Activated T-cell treated with anti-CD3 and anti-CD28 coated beads, Interleukin-2, amount 50 U/mL, for 1 hour (primary cell): ENCODE data around the gene KIF24.
"Not testable (repeated sequence)": the region's sequence is repeated elsewhere in the genome, so short reads cannot be mapped to it uniquely, and the experiment has no call there.

Source experiments
- DNase-seq: peaks from one replicate; pipeline ENCODE4 v3.0.0-alpha.2; 2020

KIF24 gene

GRCh38 chr9:34365282-34365681 lies 36.2 kb upstream of the KIF24 start:
- DNase-seq: no peak

GRCh38 chr9:34363619-34364351 lies 34.7 kb upstream of the KIF24 start:
- DNase-seq: no peak

- no peak for DNase-seq
Measured at GRCh38 chr9:34362614-34363214, 33.6 kb upstream of the KIF24 start.

- DNase-seq: not testable (repeated sequence)
Measured at GRCh38 chr9:34352957-34353356, 23.9 kb upstream of the KIF24 start.

- DNase-seq: not testable (repeated sequence)
Measured at GRCh38 chr9:34352122-34352652, 23.1 kb upstream of the KIF24 start.

GRCh38 chr9:34349324-34349723 lies 20.3 kb upstream of the KIF24 start:
- DNase-seq: no peak

- no peak for DNase-seq
Measured at GRCh38 chr9:34347800-34348158, 18.7 kb upstream of the KIF24 start.

GRCh38 chr9:34346873-34347799 lies 18.1 kb upstream of the KIF24 start:
- no peak for DNase-seq

- DNase-seq: no peak
Measured at GRCh38 chr9:34343605-34344004, 14.5 kb upstream of the KIF24 start.

GRCh38 chr9:34343090-34343489 lies 14.0 kb upstream of the KIF24 start:
- no peak for DNase-seq

GRCh38 chr9:34341659-34342295 lies 12.7 kb upstream of the KIF24 start:
- DNase-seq: no peak

GRCh38 chr9:34338665-34339385 lies 9.8 kb upstream of the KIF24 start:
- DNase-seq: no peak

GRCh38 chr9:34338079-34338478 lies 9.0 kb upstream of the KIF24 start:
- DNase-seq: not testable (repeated sequence)

- no peak for DNase-seq
Measured at GRCh38 chr9:34337403-34337802, 8.3 kb upstream of the KIF24 start.

GRCh38 chr9:34335376-34335775 lies 6.3 kb upstream of the KIF24 start:
- DNase-seq: no peak

- no peak for DNase-seq
Measured at GRCh38 chr9:34334916-34335315, 5.8 kb upstream of the KIF24 start.

- no peak for DNase-seq
Measured at GRCh38 chr9:34334337-34334824, 5.3 kb upstream of the KIF24 start.

GRCh38 chr9:34333836-34334235 lies 4.8 kb upstream of the KIF24 start:
- DNase-seq: no peak

- no peak for DNase-seq
Measured at GRCh38 chr9:34332076-34332964, 3.3 kb upstream of the KIF24 start.

GRCh38 chr9:34331196-34331595 lies 2.1 kb upstream of the KIF24 start:
- no peak for DNase-seq

GRCh38 chr9:34328500-34328986 lies 525 bp downstream of the KIF24 start:
- no peak for DNase-seq
